GM18505 (cell line): Measurements from ENCODE around the gene CDK5RAP2.

Source experiments
- ATAC-seq: cut with Tn5 transposase; IDR thresholded peaks from one replicate; pipeline ENCODE4 v1.9.1; 2021; ENCODE audit not compliant: unreplicated experiment
- POLR2A ChIP-seq: IDR thresholded peaks from 4 replicates; pipeline ENCODE4 v1.6.1; 2011; ENCODE audit warnings: borderline replicate concordance; ENCODE audit not compliant: insufficient read depth, insufficient read length; ENCODE audit errors: extremely low read depth

The CDK5RAP2 gene

GRCh38 chr9:120360510-120360909, 219.5 kb downstream of the CDK5RAP2 start:
- ATAC-seq = no peak
- no peak for TF ChIP-seq POLR2A

- no peak for TF ChIP-seq POLR2A
- ATAC-seq = no peak
Observed at GRCh38 chr9:120360046-120360445, 219.9 kb downstream of the CDK5RAP2 start.

- no peak for TF ChIP-seq POLR2A
- ATAC-seq = no peak
Observed at GRCh38 chr9:120358877-120359276, 221.1 kb downstream of the CDK5RAP2 start.

DNA sequence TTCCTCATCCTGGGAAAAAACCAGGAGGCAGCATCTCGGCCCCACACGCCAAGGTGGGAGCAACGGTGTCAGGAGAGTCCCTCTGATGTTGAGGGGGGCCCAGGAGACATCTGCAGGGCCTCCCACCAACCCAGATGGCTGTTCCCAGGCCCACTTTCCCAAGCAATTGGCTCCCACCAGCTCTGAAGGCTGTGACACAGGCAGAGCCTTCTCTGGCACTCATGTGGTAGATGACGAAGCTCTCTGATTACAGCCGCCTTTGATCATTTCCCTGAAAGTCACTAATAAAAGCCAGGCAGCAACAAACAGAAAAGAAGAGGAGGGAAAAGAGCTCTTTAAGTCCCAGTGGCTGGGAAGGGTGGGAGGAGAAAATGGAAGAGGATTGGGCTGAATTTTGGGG, 226.5 kb downstream of the CDK5RAP2 start:
- TF ChIP-seq POLR2A = no peak
- ATAC-seq = no peak

DNA sequence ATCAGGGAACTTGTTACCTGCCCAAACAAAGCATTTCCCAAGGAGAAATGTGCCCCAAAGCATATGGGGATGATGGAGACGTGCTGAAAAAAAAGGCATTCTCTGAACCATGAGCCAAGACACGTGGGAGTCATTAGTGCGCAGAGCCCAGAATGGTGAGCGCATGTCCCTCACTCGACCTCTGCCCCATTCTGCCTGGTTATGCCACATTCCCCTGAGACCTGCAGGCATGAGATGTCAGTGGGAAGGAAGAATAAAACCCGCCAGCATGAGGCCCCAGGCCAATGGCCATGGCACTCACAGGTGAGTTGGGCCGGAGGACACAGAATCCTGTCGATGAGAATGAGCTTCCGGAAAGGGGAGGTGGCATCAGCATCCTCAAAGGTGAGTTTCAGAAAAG, 228.9 kb downstream of the CDK5RAP2 start:
- no peak for TF ChIP-seq POLR2A
- ATAC-seq = no peak

DNA sequence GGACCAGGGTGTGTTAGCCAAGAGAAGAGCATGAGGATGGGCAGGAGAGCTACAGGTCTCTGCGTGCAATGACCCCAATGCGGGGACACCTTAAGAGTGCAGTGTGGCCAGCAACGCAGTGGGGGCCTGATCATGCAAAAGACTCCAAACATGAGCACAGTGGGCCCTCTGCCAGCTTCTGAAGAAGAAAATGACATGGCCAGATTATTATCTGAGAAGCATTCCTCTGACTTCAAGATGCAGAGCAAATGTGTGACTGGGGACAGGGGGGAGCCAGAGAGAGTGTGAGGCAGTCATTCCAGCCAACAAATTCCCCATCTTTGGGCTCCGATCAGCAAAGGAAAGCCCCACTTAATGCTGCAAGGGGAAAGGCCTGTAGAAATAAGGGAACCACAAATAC, 229.4 kb downstream of the CDK5RAP2 start:
- no peak for ATAC-seq

DNA sequence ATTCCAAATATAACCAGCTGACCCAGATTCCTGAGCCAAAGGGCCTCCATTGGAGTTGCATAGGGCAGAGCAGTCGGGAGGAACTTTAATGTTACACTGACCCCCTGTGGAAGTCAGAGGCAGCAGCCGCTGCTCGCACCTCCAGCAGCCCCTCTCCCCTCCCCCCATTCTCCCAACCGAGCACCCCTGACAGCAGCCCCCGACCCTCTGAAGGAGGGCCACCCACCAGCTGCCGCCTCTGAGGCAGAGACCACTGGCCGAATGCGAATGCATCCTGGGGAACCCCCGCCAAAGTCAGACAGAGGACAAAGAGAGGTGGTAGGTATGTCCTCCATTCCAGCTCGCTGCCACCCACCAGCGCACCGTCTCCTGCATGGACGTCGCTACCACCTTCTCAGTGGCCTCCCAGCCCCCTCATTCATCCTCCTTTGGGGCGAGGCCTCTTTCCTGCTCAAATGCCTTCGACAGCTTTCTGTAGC, 231.0 kb downstream of the CDK5RAP2 start:
- no peak for ATAC-seq
- no peak for TF ChIP-seq POLR2A

More for the DNA sequence above, 229.4 kb downstream of the CDK5RAP2 start:
- TF ChIP-seq POLR2A = no peak

- ATAC-seq = no peak
- no peak for TF ChIP-seq POLR2A
Observed at GRCh38 chr9:120345379-120345778, 234.6 kb downstream of the CDK5RAP2 start.

DNA sequence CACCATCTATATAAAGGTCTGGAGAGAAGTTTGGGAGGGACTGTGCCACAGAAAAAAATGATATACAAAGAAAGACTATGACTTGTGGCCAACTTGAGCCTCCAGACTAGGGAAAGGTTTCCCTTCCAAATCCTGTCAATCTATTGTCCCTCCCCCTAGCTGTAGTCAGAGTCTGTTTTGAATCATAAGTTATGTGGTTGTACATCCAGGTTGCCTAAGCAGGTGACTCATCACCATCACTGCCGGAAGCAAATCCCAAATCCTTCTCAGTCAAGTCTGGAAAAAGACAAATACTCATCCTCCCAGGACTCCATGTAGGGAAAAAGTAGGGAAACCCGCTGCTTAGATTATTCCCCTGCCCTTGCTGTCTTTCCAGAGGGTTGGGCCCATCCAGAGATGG, 235.7 kb downstream of the CDK5RAP2 start:
- TF ChIP-seq POLR2A = no peak
- ATAC-seq = no peak

GRCh38 chr9:120343416-120343815, 236.6 kb downstream of the CDK5RAP2 start:
- ATAC-seq = no peak
- no peak for TF ChIP-seq POLR2A
